ENCODE data around the gene UBE2G1.

UBE2G1 gene

GRCh38 chr17:4334332-4334731 is 32.1 kb downstream of the UBE2G1 start:
- ATAC-seq = no peak
- no peak for DNase-seq

DNA sequence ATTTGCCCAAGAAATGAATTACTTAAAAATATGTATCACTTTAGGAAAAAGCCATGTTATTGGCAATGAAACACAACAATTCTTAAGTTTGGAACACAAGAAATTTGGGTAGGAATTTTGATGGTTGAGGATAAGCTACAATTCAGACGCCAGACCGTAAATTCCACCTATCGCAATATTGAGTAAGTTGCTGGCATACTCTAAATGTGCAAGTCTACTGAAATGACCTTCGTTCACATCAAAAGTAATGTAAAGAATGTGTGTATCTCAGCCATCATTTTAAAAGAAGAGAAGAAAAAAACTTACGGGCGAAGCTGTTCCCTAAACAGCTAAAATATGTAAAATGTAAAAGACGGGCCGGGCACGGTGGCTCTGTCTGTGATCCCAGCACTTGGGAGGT is 33.4 kb downstream of the UBE2G1 start:
- DNase-seq (no peak), ATAC-seq (no peak)

DNA sequence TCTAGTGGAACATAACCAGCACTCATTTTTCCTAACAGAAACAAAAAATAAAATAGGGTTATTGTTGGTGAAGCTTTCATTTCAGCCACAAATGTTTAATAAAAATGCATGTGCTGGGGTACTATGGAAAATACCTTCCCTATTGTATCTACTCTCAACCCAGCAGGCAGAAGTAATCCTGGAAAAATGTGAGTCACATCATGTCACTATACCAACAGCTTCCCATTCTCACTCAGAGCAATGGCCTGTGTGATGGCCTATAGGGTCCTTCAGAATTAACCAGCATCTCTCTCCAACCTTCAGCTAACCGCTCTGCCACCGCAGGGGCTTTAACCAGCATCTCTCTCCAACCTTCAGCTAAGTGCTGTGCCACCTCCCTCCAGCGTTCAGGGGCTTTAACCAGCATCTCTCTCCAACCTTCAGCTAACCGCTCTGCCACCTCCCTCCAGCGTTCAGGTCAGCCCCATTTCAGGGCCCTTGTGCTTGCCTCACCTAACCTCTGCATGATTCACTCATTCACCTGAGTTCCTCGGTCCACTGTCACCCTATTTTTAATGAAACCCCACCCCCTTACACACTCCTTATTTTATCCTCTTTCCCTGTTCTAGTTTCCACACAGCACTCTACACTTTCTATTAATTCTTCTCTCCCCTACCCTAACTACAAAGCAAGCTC is 34.0 kb downstream of the UBE2G1 start:
- no peak for DNase-seq
- ATAC-seq = peak; percentile 23

GRCh38 chr17:4331614-4332013 is 34.9 kb downstream of the UBE2G1 start:
- DNase-seq (no peak), ATAC-seq (no peak)

GRCh38 chr17:4329838-4330237 is 36.6 kb downstream of the UBE2G1 start:
- ATAC-seq (peak; percentile 61), DNase-seq (no peak)

DNA sequence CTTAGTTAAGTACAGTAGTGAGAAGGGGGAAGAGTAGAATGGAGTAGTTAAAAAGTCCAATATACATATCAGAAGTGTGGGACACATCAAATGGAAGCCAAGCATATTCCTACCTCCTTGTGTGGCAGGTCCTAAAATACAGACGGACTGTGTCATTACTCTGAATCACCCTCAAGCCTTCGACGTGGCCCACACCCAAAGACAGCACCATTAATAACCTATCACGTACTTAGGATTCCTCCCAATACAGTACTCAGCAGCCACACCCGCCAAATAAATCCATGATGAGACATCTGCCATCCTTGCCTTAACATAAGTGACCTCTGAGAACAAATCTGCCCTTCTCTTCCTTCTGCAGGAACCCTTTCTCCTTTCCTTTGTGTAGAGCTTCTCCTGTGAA is 38.9 kb downstream of the UBE2G1 start:
- no peak for ATAC-seq

DNA sequence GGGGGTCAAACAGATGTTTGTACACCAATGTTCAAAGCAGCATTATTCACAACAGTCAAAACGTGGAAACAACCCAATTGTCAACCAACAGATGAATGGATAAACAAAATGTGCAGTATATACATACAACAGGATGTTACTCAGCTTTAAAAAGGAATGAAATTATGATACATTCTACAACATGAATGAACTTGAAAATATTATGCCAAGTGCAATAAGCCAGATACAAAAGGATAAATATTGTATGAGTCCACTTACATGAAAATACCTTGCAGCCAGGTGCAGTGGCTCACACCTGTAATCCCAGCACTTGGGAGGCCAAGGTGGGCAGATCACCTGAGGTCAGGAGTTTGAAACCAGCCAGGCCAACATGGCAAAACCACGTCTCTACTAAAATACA is 39.9 kb downstream of the UBE2G1 start:
- ATAC-seq (no peak), DNase-seq (no peak)

More for the DNA sequence above, 38.9 kb downstream of the UBE2G1 start:
- DNase-seq = no peak

- ATAC-seq = no peak
- no peak for DNase-seq
These were observed 40.4 kb downstream of the UBE2G1 start for GRCh38 chr17:4326112-4326511.

- no peak for DNase-seq
- no peak for ATAC-seq
These were observed 42.0 kb downstream of the UBE2G1 start for GRCh38 chr17:4324463-4324862.

GRCh38 chr17:4319221-4319620 is 47.3 kb downstream of the UBE2G1 start:
- DNase-seq (no peak), ATAC-seq (no peak)

GRCh38 chr17:4318596-4318995 is 47.9 kb downstream of the UBE2G1 start:
- DNase-seq (no peak), ATAC-seq (no peak)

GRCh38 chr17:4318186-4318585 is 48.3 kb downstream of the UBE2G1 start:
- DNase-seq = no peak
- no peak for ATAC-seq

DNA sequence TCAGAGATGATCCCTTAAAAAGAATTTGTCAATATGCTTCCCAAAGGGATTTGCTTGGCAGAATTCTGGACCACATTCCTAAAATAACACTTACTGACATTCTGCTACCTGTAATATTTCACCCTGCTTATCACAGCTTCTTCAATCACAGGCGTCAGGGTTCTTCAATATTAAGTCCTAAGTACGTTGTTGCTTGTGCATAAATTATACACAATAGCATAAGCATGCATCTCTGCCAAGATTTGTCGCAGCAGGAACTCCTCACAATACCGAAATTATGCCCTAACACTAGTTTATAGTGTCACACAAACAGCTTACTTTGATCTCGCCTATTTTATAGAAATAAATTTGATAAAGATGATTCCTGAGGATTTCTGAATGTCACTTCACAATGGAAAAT is 48.9 kb downstream of the UBE2G1 start:
- no peak for ATAC-seq
- no peak for DNase-seq

- DNase-seq (no peak), ATAC-seq (no peak)
These were observed 49.8 kb downstream of the UBE2G1 start for GRCh38 chr17:4316648-4317047.

DNA sequence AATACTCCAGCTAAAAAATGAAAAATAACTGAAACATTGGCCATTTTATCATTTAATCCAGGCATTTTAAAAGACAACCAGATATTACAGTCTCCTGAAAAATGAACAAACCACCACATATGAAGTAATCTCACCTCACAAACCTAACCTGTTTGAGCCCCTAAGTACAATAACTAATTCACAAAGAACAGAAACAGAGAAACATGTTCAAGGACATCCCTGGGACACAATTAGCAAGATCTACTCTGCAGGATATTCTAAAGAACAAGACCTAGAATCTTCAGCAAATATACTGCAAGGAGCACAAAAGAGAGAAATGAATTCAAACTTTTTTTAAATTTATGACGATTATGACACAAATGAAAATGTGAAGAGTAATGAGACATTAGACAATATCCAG is 51.9 kb downstream of the UBE2G1 start:
- DNase-seq (no peak), ATAC-seq (no peak)

GRCh38 chr17:4314179-4314578 is 52.3 kb downstream of the UBE2G1 start:
- ATAC-seq (no peak), DNase-seq (no peak)

- ATAC-seq (no peak), DNase-seq (no peak)
These were observed 53.0 kb downstream of the UBE2G1 start for GRCh38 chr17:4313221-4314114.

- DNase-seq (no peak), ATAC-seq (no peak)
These were observed 56.0 kb downstream of the UBE2G1 start for GRCh38 chr17:4310354-4311060.

- DNase-seq (no peak), ATAC-seq (no peak)
These were observed 56.6 kb downstream of the UBE2G1 start for GRCh38 chr17:4309897-4310296.

DNA sequence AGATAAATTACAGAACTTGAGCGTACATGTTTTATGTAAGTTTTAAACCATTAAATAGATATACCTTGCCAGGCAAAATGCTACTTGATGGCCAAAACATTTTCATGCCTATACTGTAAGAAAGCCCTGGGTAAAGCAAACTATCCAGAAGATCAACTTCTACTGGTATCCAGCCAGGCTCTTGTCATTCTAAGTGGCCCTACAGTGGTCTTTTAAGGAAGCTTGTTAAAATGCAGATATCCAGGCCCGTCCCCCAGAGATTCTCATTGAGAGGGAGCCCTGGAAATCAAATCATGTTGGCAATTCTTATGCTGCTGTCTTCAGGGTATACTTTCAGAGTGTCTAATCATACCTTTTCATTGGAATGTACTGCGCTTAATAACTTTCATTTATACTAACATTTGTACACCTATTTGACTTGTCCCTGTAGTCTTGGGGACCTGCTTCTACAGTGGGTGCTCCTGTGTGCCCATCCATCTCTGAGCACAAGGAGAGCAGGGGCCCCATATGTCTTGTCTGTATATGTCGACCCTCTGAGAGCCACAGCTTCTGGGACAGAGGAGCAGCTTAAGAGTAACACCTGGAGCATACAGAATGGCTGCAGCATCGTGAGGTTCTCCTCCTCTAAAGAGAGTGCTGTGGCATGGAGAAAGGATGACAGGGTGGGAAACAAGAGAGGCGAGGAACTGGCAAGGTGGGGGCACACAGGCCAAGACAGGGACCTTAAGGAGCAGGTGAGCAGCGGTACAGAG is 59.1 kb downstream of the UBE2G1 start:
- no peak for DNase-seq
- ATAC-seq = no peak

DNA sequence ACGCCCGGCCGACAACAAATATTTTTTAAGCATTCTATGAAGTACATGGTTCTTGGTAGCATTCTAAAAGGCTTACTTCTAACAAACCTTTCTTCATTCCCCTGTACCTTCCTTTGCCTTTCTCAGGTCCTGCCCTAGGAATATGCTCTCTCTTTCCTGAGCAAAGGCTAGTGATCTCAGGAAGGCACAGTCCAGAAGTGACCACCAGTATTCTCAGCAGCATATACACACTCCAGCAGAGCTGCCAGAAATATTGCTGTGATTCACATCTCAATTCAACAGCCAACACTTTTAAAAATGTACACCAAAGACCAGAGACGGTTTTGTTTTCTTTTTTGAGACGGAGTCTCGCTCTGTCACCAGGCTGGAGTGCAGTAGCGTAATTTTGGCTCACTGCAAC is 61.3 kb downstream of the UBE2G1 start:
- no peak for ATAC-seq
- no peak for DNase-seq

DNA sequence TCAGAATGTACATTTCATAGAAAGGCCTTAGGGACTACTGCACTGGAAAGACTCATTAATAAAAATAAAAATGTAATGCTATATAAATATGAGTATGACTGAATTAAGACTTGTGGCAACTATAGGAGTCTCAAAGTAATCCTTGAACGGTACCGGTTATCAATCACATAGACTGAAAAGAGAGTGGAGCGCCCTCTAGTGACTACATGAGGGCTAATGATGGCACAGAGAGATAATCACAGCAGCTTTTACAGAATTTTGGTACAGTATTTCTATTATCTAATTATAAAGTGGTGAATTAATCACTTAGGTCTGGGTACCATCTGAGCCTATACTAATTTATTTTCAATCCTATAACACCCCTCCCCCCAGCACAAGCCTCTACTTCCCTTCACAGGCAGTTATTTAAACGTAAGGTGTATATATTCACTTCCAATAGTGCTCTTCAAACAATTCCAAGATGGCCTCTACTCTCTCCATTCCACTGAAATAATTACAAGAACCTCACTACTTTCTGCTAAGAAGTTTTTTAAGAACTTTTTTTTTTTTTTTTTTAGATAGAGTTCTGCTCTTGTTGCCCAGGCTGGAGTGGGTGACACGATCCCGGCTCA is 62.0 kb downstream of the UBE2G1 start:
- ATAC-seq = peak; percentile 72
- peak; percentile 64 for DNase-seq
